Suppressor macrophage treated with lipopolysaccharide for 4 hours (primary cell): ENCODE data around the gene DDB1.
A peak's percentile ranks its signal among the peaks of the same experiment; 100 is the strongest.

Source experiments
- DNase-seq: peaks from one replicate; pipeline ENCODE4 v3.0.0-alpha.2; 2020

The DDB1 gene

GRCh38 chr11:61354208-61354607 lies 21.3 kb upstream of the DDB1 start:
- DNase-seq: no peak

GRCh38 chr11:61353131-61354067 lies 20.5 kb upstream of the DDB1 start:
- DNase-seq: no peak

DNA sequence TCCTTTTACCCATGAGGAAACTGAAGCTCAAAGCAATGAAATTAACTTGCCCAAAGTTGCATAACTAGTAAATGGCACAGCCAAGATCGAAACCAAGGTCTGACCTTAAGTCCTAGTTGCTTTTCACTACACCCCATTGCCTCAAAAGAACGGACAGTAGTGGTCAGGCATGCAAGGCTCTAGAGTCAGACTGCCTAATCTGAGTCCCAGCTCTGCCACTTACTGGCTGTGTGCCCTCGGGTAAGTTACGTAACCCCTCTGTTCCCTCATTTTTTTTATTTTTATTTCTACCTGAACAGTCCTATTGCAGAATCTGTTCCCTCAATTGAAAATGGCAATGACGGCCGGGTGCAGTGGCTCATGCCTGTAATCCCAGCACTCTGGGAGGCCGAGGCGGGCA lies 19.1 kb upstream of the DDB1 start:
- no peak for DNase-seq

DNA sequence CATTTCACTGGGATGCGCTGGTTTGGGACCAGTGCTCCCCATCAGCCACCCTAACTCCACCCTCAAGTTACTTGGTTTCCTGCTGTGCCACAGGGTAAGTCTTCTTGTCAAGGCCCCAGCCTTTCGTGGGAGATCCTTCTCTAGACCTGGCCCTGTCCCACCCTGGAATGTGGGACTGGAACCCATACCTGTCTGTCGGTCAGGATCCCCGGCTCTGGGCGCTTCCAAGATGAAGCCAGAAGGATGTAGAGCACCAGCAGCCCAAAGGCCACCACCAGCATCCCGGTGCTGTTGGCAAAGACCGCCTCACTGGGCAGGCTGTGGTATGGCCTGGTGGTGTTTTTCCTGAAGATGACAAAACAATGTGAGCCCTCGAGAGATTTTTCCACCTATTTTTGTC lies 17.9 kb upstream of the DDB1 start:
- DNase-seq: no peak

- DNase-seq: no peak
These were observed 17.4 kb upstream of the DDB1 start for GRCh38 chr11:61350336-61350735.

DNA sequence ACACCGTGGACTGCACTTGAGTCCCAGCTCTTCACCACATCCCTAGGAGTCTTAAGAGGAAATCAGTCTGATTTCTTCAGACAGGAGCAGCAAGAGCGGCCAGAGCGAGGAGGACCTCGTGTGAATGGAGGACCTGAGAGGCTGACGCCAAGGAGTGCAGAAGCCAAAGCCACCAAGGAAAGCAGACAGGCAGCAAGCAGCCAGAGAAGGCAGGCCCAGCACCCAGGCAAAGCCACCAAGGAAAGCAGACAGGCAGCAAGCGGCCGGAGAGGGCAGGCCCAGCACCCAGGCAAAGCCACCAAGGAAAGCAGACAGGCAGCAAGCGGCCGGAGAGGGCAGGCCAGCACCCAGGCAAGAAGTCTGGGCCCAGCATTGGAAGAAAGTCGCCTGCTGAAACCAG lies 17.0 kb upstream of the DDB1 start:
- DNase-seq: no peak

GRCh38 chr11:61349189-61349751 lies 16.4 kb upstream of the DDB1 start:
- DNase-seq: peak; percentile 39

GRCh38 chr11:61347916-61348461 lies 15.1 kb upstream of the DDB1 start:
- peak; percentile 98 for DNase-seq

DNA sequence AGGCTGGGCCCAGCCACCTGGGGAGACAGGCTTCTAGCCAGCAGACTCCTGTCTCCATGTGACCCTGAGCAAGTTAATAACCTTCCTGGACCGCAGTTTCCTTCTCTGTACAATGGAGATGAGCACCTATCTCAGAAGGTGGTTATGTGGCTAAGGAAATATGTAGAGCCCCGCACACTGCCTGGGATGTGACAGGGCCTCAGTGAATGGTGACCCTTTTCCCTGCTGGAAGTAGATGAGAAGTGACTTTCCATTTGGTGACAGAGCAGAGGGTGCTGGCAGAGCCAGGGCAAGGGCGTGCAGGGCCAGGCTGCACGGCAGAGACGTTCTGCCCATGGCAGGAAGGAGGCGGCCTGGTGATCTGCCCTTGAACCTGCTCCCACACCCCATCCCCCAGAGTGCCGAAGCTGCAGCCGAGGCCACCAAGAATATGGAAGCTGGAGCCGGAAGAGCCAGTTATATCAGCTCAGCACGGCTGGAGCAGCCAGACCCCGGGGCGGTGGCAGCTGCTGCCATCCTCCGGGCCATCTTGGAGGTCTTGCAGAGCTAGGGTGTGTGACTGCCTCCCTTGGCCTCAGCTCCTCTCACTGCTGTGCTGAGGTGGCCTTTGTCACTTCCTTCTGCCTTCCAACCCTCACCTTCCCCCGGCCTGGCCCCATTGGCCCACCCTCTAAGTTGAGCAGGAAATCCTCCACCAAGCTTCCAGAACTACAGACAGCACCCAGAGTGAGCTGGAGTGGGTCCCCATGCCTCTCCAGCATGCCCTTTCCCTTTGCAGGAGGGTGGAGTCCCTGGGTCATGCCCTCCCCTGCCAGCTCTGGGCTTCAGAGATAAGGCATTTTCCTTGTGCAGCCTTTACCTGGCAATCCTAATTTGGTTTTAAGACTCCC lies 13.3 kb upstream of the DDB1 start:
- no peak for DNase-seq

- DNase-seq: no peak
These were observed 12.3 kb upstream of the DDB1 start for GRCh38 chr11:61345170-61345610.

- no peak for DNase-seq
These were observed 11.2 kb upstream of the DDB1 start for GRCh38 chr11:61343792-61344745.

- no peak for DNase-seq
These were observed 9.4 kb upstream of the DDB1 start for GRCh38 chr11:61342207-61342803.

DNA sequence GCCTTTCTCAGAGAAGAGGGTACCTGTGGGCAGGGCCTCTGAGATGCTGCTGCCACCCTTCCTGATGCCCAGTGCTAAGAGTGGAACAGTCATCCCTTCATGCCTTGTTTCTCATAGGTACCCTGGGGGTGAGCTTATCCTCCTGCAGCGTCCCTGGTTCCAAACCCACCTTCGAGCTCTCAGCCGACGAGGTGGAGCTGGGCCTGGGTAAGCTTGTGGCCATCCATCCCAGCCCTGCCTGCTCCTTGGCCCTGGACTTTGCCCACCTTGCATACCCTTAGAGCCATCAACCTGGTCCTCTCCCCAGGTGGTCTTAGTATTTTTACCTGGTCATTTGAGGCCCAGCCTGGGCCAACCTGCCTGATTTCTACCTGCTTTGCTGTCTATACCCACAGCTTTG lies 8.8 kb upstream of the DDB1 start:
- no peak for DNase-seq

- DNase-seq: no peak
These were observed 8.1 kb upstream of the DDB1 start for GRCh38 chr11:61340979-61341378.

DNA sequence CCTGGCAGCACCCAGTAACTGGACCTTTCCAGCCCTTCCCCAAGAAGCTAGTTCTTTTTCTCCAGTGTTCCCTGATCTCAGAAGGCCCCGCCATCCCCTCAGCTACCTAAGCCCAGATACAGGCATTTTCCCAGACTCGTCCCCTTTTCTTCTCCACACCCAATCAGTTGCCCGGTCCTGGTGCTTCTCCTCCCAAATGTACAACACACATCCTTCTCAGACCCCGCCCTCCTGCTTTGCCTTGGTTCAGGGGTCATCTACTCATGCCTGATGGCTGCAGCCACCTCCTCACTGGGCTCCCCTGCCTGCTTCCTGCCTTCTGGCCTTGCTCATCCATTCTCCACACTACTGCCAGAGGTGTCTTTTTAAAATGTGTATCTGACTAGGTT lies 6.6 kb upstream of the DDB1 start:
- DNase-seq: no peak

- DNase-seq: no peak
These were observed 6.0 kb upstream of the DDB1 start for GRCh38 chr11:61338783-61339489.

GRCh38 chr11:61337706-61338470 lies 5.0 kb upstream of the DDB1 start:
- DNase-seq: no peak

DNA sequence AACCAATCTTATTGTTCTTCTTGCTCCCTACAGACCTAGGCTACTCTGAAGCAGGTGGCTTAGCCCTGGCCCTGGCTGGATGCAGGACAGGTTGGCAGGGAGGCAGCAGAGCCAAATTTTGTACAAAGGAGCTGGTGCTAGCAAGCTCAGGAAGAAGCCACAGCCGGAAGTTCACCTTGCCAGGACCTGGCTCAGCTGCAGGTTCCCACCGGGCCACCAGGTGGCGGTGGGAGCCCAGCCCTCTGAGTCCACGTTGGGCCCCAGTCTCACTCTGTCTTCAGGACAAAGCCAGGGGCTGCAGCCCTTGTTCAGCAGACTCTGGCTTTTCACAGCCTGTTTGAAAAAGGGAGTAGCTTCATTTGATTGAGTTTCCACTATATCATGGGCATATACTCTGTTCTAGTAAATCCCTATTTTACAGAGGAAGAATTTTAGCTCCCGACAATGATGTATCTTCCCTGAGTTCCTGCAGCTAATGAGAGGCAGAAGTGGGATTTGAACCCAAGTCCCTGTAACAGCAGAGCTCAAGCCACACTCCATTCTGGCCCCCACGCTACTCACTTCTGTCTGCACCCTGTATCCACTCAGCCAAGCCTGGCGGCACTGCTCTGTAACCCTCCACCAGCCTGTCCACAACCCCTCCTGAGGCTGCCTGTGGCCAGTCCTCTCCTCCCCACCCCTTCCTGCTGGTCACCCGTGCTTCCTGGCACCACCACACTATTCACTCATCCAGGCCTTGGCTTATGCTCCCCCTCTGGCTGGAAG lies 3.4 kb upstream of the DDB1 start:
- DNase-seq: peak; percentile 83

GRCh38 chr11:61335355-61335710 lies 2.4 kb upstream of the DDB1 start:
- DNase-seq: no peak
